Anterior cingulate cortex (tissue), 58 donors: ENCODE results near the gene PCDH17.

Experiments used
- DNase-seq, 58 donors: peaks; one replicate each; lab custom pipeline; 2025; lab: John Stamatoyannopoulos, UW

Gene PCDH17, protein sequence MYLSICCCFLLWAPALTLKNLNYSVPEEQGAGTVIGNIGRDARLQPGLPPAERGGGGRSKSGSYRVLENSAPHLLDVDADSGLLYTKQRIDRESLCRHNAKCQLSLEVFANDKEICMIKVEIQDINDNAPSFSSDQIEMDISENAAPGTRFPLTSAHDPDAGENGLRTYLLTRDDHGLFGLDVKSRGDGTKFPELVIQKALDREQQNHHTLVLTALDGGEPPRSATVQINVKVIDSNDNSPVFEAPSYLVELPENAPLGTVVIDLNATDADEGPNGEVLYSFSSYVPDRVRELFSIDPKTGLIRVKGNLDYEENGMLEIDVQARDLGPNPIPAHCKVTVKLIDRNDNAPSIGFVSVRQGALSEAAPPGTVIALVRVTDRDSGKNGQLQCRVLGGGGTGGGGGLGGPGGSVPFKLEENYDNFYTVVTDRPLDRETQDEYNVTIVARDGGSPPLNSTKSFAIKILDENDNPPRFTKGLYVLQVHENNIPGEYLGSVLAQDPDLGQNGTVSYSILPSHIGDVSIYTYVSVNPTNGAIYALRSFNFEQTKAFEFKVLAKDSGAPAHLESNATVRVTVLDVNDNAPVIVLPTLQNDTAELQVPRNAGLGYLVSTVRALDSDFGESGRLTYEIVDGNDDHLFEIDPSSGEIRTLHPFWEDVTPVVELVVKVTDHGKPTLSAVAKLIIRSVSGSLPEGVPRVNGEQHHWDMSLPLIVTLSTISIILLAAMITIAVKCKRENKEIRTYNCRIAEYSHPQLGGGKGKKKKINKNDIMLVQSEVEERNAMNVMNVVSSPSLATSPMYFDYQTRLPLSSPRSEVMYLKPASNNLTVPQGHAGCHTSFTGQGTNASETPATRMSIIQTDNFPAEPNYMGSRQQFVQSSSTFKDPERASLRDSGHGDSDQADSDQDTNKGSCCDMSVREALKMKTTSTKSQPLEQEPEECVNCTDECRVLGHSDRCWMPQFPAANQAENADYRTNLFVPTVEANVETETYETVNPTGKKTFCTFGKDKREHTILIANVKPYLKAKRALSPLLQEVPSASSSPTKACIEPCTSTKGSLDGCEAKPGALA (N-terminal part only)

DNA sequence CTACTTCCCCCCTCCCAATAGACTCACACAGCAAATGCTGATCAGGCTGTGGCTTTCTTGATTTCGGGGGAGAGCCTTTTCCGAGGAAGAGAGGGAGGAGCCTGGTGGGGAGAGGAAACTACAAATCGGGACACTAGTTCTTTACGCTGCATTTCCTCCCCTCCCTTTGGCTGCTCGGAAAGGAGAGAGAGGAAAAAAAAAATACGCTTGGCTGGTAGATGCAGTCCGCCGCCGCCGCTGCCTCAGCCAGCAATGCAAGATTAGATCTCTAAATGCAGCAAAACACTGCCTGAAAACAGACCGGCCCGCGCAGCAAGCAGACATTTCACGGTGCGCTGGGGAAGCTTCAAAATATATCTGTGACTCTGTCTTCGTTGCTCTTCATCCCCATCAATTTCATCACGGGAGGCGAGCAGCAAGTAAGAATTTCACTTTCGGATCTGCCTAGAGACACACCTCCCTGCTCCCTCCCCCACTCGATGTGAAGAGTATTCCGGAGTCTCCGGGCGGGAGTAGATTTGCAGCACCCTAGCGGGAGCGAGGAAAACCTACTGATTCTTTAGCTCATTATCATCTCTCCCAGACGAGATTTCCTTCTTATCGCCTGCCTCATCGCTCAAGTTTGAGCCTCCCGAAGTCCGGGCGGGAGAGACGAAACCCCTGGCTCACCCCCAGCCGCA, at the start of gene PCDH17:
PCDH17 (plus strand) TSS at position 149 of the 680 bp plus-strand sequence. CDS start 803 bp downstream, outside the sequence.
- peak; percentile 15 to 88 (median 74) for DNase-seq

DNA sequence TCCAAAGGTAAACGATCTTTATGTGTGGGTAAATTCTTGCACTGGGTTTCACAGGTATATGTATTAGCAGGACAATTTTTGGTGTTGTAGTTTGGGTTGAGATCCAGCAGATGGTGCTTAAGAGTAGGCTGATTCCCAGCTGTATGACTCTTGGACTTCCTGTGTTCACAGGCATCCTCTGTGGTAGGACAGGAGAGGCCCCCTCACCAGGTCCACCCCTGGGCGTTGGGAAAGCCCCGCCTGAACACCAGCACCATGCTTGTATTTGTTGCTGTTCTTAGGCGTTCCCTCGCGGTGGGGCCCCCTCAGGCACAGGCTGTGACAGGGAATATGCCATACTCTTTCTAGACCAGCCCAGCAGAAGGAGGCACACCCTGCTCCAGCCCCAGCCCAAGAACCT, 49.5 kb upstream of the PCDH17 start:
- no peak for DNase-seq

DNA sequence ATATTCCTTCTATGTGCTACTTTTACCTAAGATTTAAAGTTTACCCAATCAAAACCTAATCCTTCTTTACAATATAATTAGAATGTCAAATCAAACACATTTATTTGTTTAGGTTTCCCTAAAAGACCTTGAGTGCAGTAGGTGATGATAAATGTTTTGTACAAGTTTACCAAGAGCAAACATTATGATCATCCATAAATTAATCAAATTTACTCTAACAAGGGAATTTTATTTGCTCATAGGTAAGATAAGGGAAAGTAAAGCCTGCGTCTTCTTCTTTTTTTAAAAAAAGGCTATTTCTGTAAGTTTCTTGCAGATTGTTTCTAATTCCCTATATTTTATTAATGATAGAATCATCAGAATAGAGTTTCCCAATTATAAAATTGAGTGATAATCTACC, 48.0 kb upstream of the PCDH17 start:
- DNase-seq = no peak

DNA sequence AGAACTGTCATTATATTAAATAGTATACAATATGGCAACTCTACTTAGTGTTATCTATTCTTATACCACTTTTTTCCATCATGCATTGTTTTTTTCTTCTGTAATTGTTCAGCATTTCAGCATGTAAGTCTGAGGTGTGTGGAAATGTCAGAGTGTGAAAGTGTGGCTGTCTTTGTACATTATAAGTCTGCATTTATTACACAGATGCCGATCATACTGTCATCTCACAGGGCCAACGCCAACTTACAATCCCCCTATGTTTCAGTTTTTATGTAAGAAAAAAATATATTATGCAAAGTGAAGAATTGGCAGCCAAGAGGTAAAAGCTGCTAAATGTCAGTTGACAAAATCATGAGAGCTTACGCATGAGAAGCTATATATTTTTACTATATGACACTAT, 42.9 kb upstream of the PCDH17 start:
- no peak for DNase-seq

DNA sequence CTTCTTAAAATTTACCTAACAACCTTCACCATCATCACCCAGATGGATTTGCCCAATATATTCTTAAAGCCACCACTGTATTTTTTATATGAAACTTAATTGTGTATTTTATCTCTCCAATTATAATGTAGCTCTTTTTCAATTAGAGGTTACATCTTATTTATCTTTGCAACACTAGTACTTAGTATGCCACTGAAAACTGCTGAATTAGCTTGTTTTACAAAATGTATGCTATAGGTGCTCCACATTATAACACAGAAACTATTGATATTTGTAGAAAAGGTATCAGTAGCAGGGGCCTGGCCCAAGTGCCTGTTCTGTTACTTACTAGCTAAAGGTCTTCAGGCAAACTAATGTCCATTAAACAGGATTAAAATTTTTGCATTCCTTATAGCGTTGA, 35.8 kb upstream of the PCDH17 start:
- DNase-seq = no peak

DNA sequence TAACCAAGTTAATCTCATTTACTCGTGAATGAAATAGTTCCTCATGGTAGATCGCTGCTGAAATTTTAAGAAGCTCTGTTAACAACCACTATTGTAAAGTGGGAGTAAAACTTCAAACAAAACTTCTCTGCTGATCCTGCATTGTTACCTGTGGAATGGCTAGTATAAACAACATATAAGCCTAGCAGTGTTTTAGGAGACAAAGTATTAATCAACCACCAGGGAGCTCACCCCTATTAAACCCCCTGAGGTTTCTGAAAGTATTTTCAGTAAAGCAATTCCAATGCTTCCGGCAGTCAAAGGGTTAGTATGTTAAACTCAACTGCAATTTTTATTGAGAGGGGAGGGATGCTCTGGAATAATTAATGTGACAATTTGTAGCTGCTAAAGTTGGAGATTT, 30.0 kb upstream of the PCDH17 start:
- DNase-seq = no peak

DNA sequence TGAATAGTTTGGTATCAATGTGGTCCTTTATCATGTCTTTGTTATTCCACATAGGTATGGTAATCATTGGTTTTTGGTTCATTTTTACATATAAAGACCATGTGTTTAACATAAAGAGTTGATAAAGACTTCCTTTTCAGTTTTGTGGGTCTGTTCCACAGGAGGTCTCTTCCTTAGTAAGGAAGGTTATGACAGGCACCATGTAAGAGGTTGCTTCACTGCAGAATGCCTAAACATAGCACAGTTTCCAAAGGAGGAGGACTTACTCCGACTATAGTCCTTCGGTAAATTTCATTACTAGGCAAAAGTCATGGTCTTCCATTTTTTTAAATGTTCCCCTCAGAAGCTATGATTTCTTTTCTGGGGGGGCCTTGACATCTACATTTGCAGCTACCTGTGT, 27.1 kb upstream of the PCDH17 start:
- DNase-seq = no peak

DNA sequence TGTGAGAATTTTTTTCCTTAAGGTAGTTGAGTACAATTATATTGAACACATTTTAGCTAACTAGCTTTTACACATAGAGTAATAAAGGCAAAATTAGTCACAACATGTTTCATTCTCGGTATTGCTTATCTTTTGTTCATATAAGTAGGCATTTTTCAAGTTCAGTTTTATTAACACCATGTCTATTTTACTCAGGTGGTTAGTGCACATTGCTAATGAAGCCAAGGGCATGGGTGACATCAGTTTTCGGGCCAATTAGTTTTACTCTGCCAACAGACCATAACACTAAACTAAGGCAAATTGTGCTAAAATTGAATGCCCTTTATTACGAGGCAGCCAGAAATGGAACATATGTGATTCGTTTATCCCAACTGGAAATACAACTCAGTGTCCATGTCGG, 19.6 kb upstream of the PCDH17 start:
- DNase-seq = no peak

DNA sequence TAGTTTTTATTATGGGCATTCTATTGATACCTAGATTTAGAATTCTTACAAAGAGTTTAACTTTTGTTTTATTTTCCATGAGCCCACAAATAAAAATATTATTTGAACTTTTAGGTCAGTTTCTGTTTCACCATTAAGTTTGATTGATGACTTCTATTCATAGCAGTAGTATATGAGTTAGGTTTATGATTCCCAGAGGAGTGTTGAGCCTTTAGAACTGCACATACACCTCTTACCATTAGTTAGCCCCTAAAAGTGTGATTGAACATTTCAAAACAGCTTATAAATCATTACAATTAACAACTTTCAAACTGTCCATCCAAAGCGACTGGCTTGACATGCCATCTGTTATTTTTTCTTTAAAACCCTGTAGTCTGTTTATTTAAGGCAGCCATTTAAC, 19.0 kb upstream of the PCDH17 start:
- DNase-seq = no peak

DNA sequence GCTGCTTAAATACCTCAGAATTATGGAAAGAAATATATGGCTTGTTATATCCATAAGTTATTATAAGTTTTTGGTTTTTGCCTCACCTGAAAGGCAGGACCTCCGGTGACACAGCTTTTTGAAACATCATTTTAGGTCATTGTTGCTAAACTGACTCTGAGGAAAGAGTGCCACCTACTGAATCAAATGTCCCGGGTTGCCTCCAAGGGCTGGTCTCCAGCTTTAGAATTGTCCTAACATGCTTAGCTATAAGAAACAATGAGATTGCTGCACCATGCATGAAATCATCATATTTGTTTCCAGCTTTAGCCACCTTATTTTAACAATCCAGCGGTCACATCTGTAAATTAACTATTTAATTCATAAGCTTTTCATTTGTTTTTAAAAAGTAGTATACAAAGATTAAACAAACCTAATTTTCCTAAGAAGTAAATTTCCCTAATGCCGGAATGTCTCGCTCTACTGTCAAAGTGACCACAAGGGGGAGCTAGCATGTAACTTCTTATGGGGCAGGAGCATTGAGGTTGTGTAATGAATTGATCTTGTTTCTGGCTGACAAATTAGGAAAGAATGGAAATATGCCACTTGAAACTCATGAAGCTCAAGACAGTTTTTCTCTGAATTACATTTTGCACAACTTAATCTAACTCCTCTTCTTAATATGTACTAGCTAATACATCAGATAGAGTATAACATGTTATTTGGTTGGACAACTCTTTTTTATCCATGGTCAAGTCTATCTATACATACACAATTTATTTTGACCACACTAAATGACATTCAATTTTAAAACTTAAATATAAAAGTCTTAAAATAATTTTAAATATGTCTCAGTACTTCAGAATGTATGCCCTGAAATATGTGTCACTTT, 6.7 kb upstream of the PCDH17 start:
- peak in 23 of 58 donors; percentile 1 to 59 (median 16) for DNase-seq

DNA sequence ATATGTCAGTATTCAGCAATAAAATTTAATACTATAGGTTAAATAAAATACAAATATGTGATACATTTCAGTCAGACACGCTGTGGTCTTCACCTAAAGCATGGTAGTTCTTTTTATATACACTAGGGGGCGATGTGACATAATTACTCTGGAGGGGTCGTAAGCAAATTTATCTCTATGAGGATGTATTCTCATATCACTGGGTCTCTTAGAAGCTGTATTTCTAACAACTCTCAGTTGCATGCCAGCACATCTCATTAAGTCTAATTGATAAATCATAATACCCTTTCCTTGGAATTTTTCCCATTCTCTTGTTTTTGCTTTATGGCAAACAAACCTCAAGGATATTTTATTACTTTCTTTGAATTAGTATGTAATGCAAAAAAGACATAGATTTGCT, 3.9 kb upstream of the PCDH17 start:
- peak in 1 of 58 donors; percentile 23 for DNase-seq

DNA sequence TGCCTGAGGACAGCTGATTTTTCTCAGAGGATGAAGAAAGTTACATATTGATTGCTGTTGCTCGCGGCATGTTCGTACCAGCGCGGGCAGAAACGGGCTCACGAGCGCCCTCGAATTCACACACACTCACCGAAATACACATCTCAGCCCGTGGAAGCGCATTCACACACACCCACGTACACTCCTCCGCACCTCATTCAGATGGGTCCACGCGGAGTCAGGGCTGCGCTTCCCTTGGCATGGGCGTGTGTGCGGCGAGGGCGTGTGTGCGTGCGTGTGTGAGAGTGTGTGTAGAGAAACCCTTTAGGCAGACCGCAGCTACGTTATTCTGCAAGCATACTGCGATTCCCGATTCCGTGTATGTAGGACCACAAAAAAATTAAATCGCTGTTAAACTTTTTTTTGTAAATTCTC, 2.1 kb upstream of the PCDH17 start:
- DNase-seq = peak in 51 of 58 donors; percentile 21 to 86 (median 64)

DNA sequence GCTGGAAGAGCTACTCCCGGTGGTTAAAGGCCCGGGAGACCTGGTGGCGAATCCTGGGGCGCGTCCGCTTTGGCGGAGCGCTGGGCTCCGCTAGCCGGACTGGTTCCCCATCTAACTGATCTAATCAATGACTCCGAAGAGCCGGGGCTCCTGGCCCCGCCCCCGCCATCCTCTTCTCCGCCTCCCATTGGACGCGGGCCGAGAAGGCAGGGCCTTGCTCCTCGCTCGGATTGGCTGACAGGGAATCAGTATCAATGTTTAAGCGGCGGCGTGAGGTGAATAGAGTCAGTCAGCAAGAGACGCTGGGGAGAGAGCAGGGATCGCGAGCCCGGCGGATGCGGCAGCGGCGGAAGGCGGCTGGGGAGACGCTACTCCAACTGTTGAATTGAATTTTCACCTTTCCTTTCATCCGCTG, 1.7 kb upstream of the PCDH17 start:
- peak; percentile 84 to 99 (median 97) for DNase-seq

DNA sequence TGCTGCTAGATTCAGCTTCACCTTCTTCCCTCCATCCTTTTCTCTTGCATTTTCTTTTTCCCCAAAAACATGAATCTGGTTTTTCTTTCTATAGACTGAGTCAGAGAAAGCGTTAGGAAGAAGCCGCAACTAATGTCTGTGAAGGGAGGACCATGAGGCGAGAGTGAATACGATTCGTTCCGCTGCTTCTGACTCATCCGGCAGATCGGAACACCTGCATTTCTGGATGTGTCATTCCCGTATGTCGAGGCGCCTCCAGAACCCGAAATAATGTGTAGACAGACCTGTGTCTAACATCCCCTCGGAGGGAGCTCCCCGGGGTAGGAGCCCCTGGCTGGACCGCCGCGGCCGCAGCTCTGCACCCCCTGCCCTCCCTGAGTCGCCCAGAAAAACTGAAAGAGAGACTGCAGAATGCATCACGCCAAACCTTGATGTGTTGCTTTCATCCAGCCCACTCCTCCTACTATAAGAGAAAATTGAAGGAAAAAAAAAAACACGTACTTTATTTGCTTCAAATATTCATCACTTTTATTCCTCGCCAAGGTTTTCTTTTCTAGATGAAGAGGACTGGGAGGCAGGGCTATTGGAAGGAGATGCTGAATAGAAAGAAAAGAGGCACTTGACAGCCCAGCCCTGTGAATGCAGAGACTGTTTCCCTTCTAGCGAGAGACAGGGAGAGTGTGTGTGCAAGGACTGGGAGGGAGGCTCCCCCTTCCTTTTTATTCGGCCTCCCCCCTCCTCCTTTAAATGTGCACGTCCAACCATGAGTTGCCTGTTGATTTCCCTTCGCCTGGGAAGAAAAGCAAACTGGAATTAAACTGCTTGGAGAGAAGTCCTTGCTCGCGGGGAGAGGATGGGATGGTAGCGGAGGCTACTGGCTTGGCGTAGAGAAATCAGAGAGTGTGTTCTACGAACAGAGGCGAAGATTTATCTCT, 616 bp upstream of the PCDH17 start:
- DNase-seq = peak in 54 of 58 donors; percentile 11 to 88 (median 57)

DNA sequence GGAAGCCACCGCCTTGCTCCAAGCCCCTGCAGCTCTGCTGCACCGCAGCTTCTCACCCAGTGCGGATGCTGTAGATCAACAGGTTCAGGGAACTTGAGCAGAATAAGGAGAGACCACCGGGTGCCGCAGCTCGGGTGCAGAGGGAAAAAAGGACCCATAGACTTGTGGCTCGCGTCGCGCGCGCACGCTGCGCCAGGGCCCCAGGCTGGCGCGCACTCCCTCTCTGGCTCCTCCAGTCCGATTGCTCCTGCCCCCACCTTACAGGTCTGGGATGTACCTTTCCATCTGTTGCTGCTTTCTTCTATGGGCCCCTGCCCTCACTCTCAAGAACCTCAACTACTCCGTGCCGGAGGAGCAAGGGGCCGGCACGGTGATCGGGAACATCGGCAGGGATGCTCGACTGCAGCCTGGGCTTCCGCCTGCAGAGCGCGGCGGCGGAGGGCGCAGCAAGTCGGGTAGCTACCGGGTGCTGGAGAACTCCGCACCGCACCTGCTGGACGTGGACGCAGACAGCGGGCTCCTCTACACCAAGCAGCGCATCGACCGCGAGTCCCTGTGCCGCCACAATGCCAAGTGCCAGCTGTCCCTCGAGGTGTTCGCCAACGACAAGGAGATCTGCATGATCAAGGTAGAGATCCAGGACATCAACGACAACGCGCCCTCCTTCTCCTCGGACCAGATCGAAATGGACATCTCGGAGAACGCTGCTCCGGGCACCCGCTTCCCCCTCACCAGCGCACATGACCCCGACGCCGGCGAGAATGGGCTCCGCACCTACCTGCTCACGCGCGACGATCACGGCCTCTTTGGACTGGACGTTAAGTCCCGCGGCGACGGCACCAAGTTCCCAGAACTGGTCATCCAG, 964 bp downstream of the PCDH17 start:
- peak in 42 of 58 donors; percentile 21 to 80 (median 57) for DNase-seq

DNA sequence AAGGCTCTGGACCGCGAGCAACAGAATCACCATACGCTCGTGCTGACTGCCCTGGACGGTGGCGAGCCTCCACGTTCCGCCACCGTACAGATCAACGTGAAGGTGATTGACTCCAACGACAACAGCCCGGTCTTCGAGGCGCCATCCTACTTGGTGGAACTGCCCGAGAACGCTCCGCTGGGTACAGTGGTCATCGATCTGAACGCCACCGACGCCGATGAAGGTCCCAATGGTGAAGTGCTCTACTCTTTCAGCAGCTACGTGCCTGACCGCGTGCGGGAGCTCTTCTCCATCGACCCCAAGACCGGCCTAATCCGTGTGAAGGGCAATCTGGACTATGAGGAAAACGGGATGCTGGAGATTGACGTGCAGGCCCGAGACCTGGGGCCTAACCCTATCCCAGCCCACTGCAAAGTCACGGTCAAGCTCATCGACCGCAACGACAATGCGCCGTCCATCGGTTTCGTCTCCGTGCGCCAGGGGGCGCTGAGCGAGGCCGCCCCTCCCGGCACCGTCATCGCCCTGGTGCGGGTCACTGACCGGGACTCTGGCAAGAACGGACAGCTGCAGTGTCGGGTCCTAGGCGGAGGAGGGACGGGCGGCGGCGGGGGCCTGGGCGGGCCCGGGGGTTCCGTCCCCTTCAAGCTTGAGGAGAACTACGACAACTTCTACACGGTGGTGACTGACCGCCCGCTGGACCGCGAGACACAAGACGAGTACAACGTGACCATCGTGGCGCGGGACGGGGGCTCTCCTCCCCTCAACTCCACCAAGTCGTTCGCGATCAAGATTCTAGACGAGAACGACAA, 1.8 kb downstream of the PCDH17 start:
- peak in 57 of 58 donors; percentile 11 to 86 (median 74) for DNase-seq
